H1 (cell line): Measurements from ENCODE around the gene SMAGP. TPM values are rescaled to one million over a fixed set of nuclear protein-coding genes. Genes with fewer than 3 reads are reported as not detected.

ENCODE experiments used
- CBX8 ChIP-seq: fragments of 300-800, 300-1000 bp; sonication (generic); IDR thresholded peaks from 2 replicates; pipeline ENCODE4 v1.7.1; 2016; ENCODE audit warnings: low read depth, low read length, borderline replicate concordance
- EP300 ChIP-seq, 2 experiments: IDR thresholded peaks; 1 replicate in 1 of 2; 2 replicates in 1 of 2; pipeline ENCODE4 v1.6.1; 2011 to 2012; ENCODE audit warnings: low read depth in 2 of 2, low read length in 2 of 2, mild to moderate bottlenecking in 2 of 2, borderline replicate concordance in 1 of 2, inconsistent platforms in 1 of 2, moderate library complexity in 1 of 2
- FOSL1 ChIP-seq: IDR thresholded peaks from 2 replicates; pipeline ENCODE4 v1.6.1; 2011; ENCODE audit warnings: mild to moderate bottlenecking, low read depth, low read length, moderate library complexity; ENCODE audit not compliant: insufficient read depth
- JUND ChIP-seq: IDR thresholded peaks from 2 replicates; pipeline ENCODE4 v1.6.1; 2011; ENCODE audit warnings: mild to moderate bottlenecking, improper control_type of control experiment, low read length
- RXRA ChIP-seq: IDR thresholded peaks from 2 replicates; pipeline ENCODE4 v1.6.1; 2011; ENCODE audit warnings: low read depth, mild to moderate bottlenecking, low read length, moderate library complexity; ENCODE audit not compliant: insufficient read depth
- SAP30 ChIP-seq: fragments of 300-600 bp; sonication (generic); IDR thresholded peaks from 2 replicates; pipeline ENCODE4 v1.7.1; 2012; ENCODE audit warnings: low read length, moderate library complexity, mild to moderate bottlenecking, inconsistent platforms; ENCODE audit not compliant: insufficient read depth, insufficient replicate concordance
- SRF ChIP-seq: IDR thresholded peaks from 2 replicates; pipeline ENCODE4 v1.6.1; 2011; ENCODE audit warnings: mild to moderate bottlenecking, low read depth, low read length, moderate library complexity
- TCF12 ChIP-seq: IDR thresholded peaks from 2 replicates; pipeline ENCODE4 v1.6.1; 2011; ENCODE audit warnings: low read depth, mild to moderate bottlenecking, low read length
- polyA plus RNA-seq, 7 experiments: library from polyadenylated mRNA; depleted of rRNA in 3 of 7; stranded (reverse) in 5 of 7; unstranded in 2 of 7; fragments of >200 nt in 5 of 7; fragments of 200-250 nt in 2 of 7; gene quantifications; 1 replicate in 5 of 7; 2 replicates in 1 of 7; 4 replicates in 1 of 7; pipeline versions ENCODE4 v1.2.1 to v1.2.3, GENCODE V29; 2011 to 2013; ENCODE audit warnings: missing spikeins in 2 of 7, mixed read lengths in 2 of 7
- total RNA-seq: library from RNA; stranded (reverse); fragmentation: NEBNext Ultra II Directional; extraction: Animal tissue kit (Norgen Biotek cat#: 25700); gene quantifications from 2 replicates; pipeline ENCODE4 v1.2.1, GENCODE V29; 2021
- TF ChIP-seq, protein P1 (sequence below): fragments of 300-600 bp; sonication (generic); IDR thresholded peaks from 2 replicates; pipeline ENCODE4 v1.7.1; 2012; ENCODE audit warnings: low read length, moderate library complexity, mild to moderate bottlenecking, inconsistent platforms; ENCODE audit not compliant: insufficient replicate concordance

SMAGP gene
- total and polyA plus RNA-seq, 2 of the 8 experiments (the other 6 are each of a cell fraction or from before 2014, with no cell fraction given), result 9.4 to 12.7 TPM

DNA sequence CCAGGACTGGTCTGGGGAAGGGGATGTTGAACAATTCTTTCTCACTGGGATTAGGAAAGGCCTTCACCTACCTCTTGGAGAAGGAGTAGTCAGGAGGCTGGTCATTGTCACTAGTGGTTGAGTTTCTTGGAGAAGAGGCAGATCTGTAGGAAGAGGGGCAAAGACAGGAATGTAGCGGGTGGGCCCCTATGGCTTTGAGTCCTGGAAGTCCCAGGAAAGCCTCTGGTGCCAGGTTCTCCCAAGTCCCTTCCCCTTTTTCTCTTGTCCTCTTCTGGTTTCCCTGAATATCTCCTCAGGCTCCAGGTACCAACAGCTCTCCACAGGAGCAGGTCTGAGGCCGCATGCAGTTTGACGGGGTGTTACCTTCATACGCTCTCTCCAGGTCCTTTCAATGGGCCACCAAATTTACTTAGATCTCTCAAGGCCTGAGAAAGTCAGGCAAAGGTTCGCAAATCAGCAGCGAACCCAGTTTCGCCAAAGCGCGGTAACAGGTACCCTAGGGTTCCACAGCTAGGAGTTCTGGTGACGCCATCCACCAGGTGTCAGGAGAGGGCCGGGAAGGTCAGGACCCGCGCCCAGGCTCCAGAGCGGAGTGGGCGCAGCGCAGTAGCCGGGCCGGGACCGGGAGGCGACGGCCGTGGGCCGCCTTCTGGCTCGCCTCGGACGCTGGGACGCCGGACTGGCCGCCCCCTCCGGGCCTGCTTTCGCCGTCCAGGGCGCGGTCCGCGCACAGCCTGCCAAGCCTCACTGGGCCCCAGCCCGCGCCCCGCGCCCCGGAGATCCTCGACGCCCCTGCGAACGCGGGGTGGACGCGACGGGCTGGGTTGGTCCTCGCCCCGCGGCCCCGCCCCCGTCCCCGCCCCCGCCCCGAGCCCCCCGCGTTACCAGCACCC, 795 bp downstream of the SMAGP start (continued):
- TF ChIP-seq CBX8 (no peak), SRF (no peak), TCF12 (0 out of 2 replicates have a peak, but pooled peaks have one; percentile 48), EP300 (IDR thresholded peaks at IDR 0.05; ENCODE audit: borderline replicate concordance in 1 of 2, low read depth in 2 of 2, low read length in 2 of 2) (no peak), SAP30 (no peak), JUND (peak; percentile 52; the same call in 1 of the 2 replicates), RXRA (no peak), FOSL1 (no peak)
- TF ChIP-seq, protein P1, sequence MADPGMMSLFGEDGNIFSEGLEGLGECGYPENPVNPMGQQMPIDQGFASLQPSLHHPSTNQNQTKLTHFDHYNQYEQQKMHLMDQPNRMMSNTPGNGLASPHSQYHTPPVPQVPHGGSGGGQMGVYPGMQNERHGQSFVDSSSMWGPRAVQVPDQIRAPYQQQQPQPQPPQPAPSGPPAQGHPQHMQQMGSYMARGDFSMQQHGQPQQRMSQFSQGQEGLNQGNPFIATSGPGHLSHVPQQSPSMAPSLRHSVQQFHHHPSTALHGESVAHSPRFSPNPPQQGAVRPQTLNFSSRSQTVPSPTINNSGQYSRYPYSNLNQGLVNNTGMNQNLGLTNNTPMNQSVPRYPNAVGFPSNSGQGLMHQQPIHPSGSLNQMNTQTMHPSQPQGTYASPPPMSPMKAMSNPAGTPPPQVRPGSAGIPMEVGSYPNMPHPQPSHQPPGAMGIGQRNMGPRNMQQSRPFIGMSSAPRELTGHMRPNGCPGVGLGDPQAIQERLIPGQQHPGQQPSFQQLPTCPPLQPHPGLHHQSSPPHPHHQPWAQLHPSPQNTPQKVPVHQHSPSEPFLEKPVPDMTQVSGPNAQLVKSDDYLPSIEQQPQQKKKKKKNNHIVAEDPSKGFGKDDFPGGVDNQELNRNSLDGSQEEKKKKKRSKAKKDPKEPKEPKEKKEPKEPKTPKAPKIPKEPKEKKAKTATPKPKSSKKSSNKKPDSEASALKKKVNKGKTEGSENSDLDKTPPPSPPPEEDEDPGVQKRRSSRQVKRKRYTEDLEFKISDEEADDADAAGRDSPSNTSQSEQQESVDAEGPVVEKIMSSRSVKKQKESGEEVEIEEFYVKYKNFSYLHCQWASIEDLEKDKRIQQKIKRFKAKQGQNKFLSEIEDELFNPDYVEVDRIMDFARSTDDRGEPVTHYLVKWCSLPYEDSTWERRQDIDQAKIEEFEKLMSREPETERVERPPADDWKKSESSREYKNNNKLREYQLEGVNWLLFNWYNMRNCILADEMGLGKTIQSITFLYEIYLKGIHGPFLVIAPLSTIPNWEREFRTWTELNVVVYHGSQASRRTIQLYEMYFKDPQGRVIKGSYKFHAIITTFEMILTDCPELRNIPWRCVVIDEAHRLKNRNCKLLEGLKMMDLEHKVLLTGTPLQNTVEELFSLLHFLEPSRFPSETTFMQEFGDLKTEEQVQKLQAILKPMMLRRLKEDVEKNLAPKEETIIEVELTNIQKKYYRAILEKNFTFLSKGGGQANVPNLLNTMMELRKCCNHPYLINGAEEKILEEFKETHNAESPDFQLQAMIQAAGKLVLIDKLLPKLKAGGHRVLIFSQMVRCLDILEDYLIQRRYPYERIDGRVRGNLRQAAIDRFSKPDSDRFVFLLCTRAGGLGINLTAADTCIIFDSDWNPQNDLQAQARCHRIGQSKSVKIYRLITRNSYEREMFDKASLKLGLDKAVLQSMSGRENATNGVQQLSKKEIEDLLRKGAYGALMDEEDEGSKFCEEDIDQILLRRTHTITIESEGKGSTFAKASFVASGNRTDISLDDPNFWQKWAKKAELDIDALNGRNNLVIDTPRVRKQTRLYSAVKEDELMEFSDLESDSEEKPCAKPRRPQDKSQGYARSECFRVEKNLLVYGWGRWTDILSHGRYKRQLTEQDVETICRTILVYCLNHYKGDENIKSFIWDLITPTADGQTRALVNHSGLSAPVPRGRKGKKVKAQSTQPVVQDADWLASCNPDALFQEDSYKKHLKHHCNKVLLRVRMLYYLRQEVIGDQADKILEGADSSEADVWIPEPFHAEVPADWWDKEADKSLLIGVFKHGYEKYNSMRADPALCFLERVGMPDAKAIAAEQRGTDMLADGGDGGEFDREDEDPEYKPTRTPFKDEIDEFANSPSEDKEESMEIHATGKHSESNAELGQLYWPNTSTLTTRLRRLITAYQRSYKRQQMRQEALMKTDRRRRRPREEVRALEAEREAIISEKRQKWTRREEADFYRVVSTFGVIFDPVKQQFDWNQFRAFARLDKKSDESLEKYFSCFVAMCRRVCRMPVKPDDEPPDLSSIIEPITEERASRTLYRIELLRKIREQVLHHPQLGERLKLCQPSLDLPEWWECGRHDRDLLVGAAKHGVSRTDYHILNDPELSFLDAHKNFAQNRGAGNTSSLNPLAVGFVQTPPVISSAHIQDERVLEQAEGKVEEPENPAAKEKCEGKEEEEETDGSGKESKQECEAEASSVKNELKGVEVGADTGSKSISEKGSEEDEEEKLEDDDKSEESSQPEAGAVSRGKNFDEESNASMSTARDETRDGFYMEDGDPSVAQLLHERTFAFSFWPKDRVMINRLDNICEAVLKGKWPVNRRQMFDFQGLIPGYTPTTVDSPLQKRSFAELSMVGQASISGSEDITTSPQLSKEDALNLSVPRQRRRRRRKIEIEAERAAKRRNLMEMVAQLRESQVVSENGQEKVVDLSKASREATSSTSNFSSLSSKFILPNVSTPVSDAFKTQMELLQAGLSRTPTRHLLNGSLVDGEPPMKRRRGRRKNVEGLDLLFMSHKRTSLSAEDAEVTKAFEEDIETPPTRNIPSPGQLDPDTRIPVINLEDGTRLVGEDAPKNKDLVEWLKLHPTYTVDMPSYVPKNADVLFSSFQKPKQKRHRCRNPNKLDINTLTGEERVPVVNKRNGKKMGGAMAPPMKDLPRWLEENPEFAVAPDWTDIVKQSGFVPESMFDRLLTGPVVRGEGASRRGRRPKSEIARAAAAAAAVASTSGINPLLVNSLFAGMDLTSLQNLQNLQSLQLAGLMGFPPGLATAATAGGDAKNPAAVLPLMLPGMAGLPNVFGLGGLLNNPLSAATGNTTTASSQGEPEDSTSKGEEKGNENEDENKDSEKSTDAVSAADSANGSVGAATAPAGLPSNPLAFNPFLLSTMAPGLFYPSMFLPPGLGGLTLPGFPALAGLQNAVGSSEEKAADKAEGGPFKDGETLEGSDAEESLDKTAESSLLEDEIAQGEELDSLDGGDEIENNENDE, result no peak
